Ascending aorta (tissue), 2 donors: ENCODE measurements around the gene AUTS2. TPM values are rescaled to one million over a fixed set of nuclear protein-coding genes. Genes with fewer than 3 reads are reported as not detected.
A peak's percentile ranks its signal among the peaks of the same experiment; 100 is the strongest.

Experiments
- DNase-seq, 2 donors: peaks; one replicate each; pipeline ENCODE4 v3.0.0-alpha.2; 2019; ENCODE audit warnings: low spot score in 2 of 2
- H3K27ac ChIP-seq, 2 donors: fragments of 200-600 bp; sonication (generic); one replicate each; pipeline ENCODE4 v1.5.1; 2016 to 2017; ENCODE audit warnings: mild to moderate bottlenecking in 1 of 2
- H3K27me3 ChIP-seq: fragments of 200-600 bp; sonication (generic); one replicate; pipeline ENCODE4 v1.5.1; 2017
- H3K36me3 ChIP-seq, 2 donors: fragments of 200-600 bp; sonication (generic); one replicate each; pipeline ENCODE4 v1.5.1; 2016
- H3K4me1 ChIP-seq, 2 donors: fragments of 200-600 bp; sonication (generic); one replicate each; pipeline ENCODE4 v1.5.1; 2016 to 2017; ENCODE audit warnings: mild to moderate bottlenecking in 1 of 2
- H3K4me3 ChIP-seq, 2 donors: fragments of 200-600 bp; sonication (generic); one replicate each; pipeline ENCODE4 v1.5.1; 2016 to 2017; ENCODE audit warnings: mild to moderate bottlenecking in 1 of 2
- H3K9me3 ChIP-seq, 2 donors: fragments of 200-600 bp; sonication (generic); one replicate each; pipeline ENCODE4 v1.5.1; 2016
- intact Hi-C: fragments of 100-400 bp; cut with DNase I; formaldehyde crosslinking; loops from one replicate; pipeline ENCODE4 v1.15.1; 2023
- total RNA-seq: library from RNA; depleted of rRNA; stranded (reverse); fragments of >200 nt; gene quantifications from one replicate; pipeline ENCODE4 v1.1.0, GENCODE V29; 2016
- TF ChIP-seq, protein P1 (sequence below), 3 experiments: fragments of 200-600 bp in 2 of 3; fragments of 450-650 bp in 1 of 3; sonication (generic) in 2 of 3; IDR thresholded peaks; one replicate each; pipeline ENCODE4 v1.5.1; 2016 to 2019; ENCODE audit warnings: antibody characterized with exemption in 3 of 3, mild to moderate bottlenecking in 1 of 3, moderate library complexity in 1 of 3

The AUTS2 gene
- total RNA-seq, 1 donor from 2014 or later, result 90.4 TPM

DNA sequence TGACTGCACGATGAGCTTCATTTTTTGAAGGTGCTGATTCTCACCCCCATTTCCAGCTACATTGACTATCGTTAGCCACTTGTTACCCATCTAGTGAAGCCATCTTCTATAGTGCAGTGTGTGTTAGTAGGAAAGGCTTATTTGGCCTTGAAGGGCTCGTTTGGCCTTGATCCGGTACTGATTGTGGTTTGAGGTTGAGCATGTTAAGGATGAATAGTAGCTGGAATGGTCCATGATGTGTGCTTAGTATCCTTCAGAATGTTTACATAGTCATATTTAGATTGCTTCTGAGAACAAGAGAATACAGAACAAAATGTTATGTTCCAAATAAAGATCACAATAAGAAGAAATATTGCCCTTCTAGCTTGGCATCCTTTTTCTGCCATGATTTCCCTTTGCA lies 591.5 kb downstream of the AUTS2 start:
- TF ChIP-seq, protein P1, sequence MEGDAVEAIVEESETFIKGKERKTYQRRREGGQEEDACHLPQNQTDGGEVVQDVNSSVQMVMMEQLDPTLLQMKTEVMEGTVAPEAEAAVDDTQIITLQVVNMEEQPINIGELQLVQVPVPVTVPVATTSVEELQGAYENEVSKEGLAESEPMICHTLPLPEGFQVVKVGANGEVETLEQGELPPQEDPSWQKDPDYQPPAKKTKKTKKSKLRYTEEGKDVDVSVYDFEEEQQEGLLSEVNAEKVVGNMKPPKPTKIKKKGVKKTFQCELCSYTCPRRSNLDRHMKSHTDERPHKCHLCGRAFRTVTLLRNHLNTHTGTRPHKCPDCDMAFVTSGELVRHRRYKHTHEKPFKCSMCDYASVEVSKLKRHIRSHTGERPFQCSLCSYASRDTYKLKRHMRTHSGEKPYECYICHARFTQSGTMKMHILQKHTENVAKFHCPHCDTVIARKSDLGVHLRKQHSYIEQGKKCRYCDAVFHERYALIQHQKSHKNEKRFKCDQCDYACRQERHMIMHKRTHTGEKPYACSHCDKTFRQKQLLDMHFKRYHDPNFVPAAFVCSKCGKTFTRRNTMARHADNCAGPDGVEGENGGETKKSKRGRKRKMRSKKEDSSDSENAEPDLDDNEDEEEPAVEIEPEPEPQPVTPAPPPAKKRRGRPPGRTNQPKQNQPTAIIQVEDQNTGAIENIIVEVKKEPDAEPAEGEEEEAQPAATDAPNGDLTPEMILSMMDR (IDR thresholded peaks at IDR 0.05), result no peak
- no peak overlapping the region for H3K27ac ChIP-seq
- intact Hi-C loops, result loop anchor here (5.0 kb wide), 1 partner anchor 508 kb away; no protein-coding TSS in a partner anchor

DNA sequence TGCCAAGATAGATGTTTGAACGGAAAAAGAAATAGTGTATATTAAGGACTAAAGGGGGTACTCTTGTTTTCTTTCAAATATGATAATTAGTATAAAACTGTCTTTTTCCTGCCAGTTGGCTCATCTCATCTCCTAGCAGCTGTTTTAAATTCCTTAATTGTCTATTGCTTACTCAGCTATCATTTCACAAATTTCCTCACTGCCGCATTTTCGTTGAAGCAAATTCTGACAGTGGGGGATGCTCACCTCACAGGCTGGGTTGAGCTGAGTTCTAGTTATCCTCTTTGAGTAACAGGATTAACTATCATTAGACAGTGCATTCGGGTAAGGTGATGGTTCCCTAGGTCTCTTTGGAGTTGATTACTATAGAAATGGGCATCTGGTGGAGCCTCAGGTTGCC lies 592.0 kb downstream of the AUTS2 start:
- Histone ChIP-seq H3K27me3 (no peaks in the 10 kb centered on the region), H3K4me1 (no peaks in the 10 kb centered on the region)
- intact Hi-C loops, result loop anchor here (5.0 kb wide), 1 partner anchor 507 kb away; no protein-coding TSS in a partner anchor

More for the DNA sequence above, 591.5 kb downstream of the AUTS2 start:
- H3K36me3 ChIP-seq, result no peaks in the 10 kb centered on the region
- H3K4me3 ChIP-seq, result no peak overlapping the region
- DNase-seq, result no peak
- H3K27me3 ChIP-seq, result no peaks in the 10 kb centered on the region
- no peaks in the 10 kb centered on the region for H3K9me3 ChIP-seq
- no peaks in the 10 kb centered on the region for H3K4me1 ChIP-seq

DNA sequence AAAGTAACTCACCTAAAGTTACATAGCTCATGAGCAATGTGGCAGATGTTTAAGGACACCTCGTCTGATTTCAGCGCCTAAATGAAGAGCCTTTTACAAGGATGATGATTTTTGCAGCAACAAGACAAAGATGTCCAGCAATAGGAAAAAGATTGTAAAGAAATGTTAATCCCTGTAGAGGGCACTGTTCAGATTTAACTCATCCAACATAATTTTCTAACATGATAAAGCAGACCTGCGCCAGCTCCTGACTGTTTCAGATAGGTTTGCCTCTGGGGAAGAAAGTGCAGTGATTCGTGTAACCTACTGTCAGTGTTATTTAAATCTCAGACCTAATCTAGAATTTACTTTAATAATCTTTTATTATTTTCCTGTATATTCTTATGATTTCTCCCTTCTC lies 595.2 kb downstream of the AUTS2 start:
- intact Hi-C loops, result loop anchor here (5.0 kb wide), 1 partner anchor 504 kb away; no protein-coding TSS in a partner anchor
- H3K27ac ChIP-seq, result no peak overlapping the region

More for the DNA sequence above, 592.0 kb downstream of the AUTS2 start:
- no peak overlapping the region for H3K4me3 ChIP-seq
- H3K9me3 ChIP-seq, result no peaks in the 10 kb centered on the region
- TF ChIP-seq, protein P1 (IDR thresholded peaks at IDR 0.05), result no peak
- H3K36me3 ChIP-seq, result no peaks in the 10 kb centered on the region
- DNase-seq, result no peak
- H3K27ac ChIP-seq, result no peak overlapping the region

DNA sequence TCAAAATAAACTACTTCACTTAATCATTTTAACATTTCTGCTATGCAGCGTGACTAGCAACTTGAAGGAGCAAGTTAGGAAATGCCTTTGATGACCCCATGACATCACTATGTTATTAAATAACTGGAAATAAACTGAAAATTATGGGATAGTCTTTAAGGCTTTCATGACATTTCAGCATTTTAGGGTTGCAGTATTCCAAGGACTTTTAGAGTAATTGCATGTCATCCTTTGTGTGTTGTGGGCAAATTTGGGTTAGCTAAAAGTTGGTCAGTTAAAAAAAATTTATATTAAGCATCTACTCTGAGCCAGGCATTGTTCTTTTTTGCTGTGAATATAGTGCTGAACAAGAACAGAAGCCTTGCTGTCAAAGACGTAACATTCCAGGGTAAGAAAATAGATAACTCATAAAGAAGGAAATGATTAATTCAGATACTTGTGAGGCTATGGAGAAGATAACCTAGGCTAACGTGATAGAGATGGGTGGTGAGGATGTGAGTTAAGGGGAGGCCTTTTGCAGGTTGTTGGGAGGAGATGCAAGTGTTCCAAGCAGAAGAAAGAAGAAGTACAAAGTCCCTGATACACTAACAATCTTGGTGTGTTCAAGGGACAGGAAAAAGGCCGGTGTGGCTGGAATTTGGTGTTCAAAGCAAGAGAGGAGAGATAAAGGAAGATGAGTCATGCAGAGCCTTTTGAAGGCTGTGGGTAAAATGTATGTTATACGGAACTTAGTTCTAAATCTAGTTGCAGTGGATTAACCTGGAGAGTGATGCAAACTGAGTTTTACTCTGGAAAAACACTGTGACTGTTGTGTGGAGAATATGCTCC lies 610.2 kb downstream of the AUTS2 start:
- no peak for DNase-seq
- intact Hi-C loops, result no loop called here
- no peaks in the 10 kb centered on the region for H3K36me3 ChIP-seq
- H3K27ac ChIP-seq, result no peak overlapping the region
- no peaks in the 10 kb centered on the region for H3K4me1 ChIP-seq
- TF ChIP-seq, protein P1 (IDR thresholded peaks at IDR 0.05), result no peak
- no peaks in the 10 kb centered on the region for H3K27me3 ChIP-seq
- no peaks in the 10 kb centered on the region for H3K9me3 ChIP-seq
- H3K4me3 ChIP-seq, result no peak overlapping the region

More for the DNA sequence above, 595.2 kb downstream of the AUTS2 start:
- Histone ChIP-seq H3K9me3 (no peaks in the 10 kb centered on the region), H3K36me3 (no peaks in the 10 kb centered on the region), H3K27me3 (no peaks in the 10 kb centered on the region), H3K4me1 (no peaks in the 10 kb centered on the region), H3K4me3 (no peak overlapping the region)
- TF ChIP-seq, protein P1 (IDR thresholded peaks at IDR 0.05), result peak in 2 of 3 experiments; percentile 23 to 46
- DNase-seq, result no peak

DNA sequence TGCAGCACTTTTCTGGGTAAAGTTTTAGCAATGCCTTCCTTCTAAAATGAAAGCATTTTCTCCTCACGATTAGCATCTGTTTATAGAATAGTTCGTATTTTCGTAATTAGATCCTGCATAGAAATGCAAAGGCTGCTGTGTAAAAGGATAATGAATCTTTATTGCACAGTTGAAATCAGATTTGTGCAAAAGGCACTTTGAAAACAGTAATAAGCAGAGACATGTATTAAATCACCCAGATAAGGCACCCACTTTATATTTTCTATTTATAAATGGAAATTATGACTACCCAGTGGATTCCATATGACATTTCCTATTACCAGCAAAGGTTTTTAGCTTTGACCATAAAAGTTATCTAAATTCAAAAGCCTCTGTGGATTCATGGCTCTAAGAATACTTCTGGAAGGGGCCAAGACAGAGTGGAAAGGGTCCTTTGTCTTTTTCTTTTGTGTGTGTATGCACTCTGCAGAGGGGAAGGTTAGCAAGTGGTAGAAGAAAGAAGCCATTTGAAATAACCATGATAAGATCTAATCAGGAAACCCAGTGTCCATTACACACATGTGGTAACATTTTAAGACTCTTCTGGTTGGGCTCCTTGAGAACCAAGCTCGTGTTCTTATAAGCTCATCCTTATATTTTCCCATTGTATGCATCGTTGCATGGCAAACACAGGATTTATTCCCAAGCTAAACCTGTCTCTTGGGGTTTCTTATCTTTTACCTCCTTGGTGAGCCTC lies 612.1 kb downstream of the AUTS2 start:
- no peak for DNase-seq
- no peaks in the 10 kb centered on the region for H3K36me3 ChIP-seq

More for the DNA sequence above, 612.1 kb downstream of the AUTS2 start:
- no peaks in the 10 kb centered on the region for H3K9me3 ChIP-seq
- intact Hi-C loops, result no loop called here
- no peaks in the 10 kb centered on the region for H3K27me3 ChIP-seq
- H3K27ac ChIP-seq, result no peak overlapping the region
- TF ChIP-seq, protein P1 (IDR thresholded peaks at IDR 0.05), result no peak
- H3K4me1 ChIP-seq, result no peaks in the 10 kb centered on the region
- H3K4me3 ChIP-seq, result no peak overlapping the region
